ENCODE measurements around the gene IL19. TPM values are rescaled to one million over a fixed set of nuclear protein-coding genes. Genes with fewer than 3 reads are reported as not detected.

IL19 gene
- total and polyA plus RNA-seq, 9 of the 15 experiments (the other 6 are each of a cell fraction or from before 2014, with no cell fraction given) = not detected

GRCh38 chr1:206808615-206809014, 38.0 kb downstream of the IL19 start (continued):
- TF ChIP-seq NR2F6 (CRISPR knock-in tag; IDR thresholded peaks at IDR 0.05) (no peak), LARP7 (IDR thresholded peaks at IDR 0.05) (no peak), CC2D1A (IDR thresholded peaks at IDR 0.05) (peak; percentile 70; the same call in 1 of the 2 replicates), RAD21 (CRISPR knock-in tag; conservative IDR thresholded peaks at IDR 0.05 in 1 of 2, IDR thresholded peaks at IDR 0.05 in 1 of 2) (peak; percentile 92 to 95), CTCFL (IDR thresholded peaks at IDR 0.05; ENCODE audit: borderline replicate concordance, insufficient read depth, low read depth, low read length, poor library complexity, severe bottlenecking) (peak; percentile 13), STAG1 (CRISPR knock-in tag; IDR thresholded peaks at IDR 0.05; ENCODE audit: borderline replicate concordance) (peak; percentile 69; the same call in 1 of the 2 replicates), CTCF (IDR thresholded peaks at IDR 0.05 in 2 of 3, conservative IDR thresholded peaks at IDR 0.05 in 1 of 3; ENCODE audit: insufficient read depth in 2 of 3, low read depth in 1 of 3, low read length in 3 of 3) (peak; percentile 75 to 81 (median 77)), TRIM25 (IDR thresholded peaks at IDR 0.05; ENCODE audit: borderline replicate concordance) (no peak), DEAF1 (CRISPR knock-in tag; IDR thresholded peaks at IDR 0.05) (peak; percentile 88), PML (IDR thresholded peaks at IDR 0.05; ENCODE audit: low read length) (no peak), ZFP36 (IDR thresholded peaks at IDR 0.05; ENCODE audit: low read depth, low read length, partially characterized antibody) (peak; percentile 24), SP2 (IDR thresholded peaks at IDR 0.05; ENCODE audit: extremely low read depth, low read depth, low read length, poor library complexity, severe bottlenecking) (no peak), FOXK2 (conservative IDR thresholded peaks at IDR 0.05 in 1 of 2, IDR thresholded peaks at IDR 0.05 in 1 of 2; ENCODE audit: low read depth in 2 of 2) (peak; percentile 12 to 22; a peak in 1 of 4 replicates)

All from K562 (cell line).